ENCODE results near the gene VASN. TPM values are rescaled to one million over a fixed set of nuclear protein-coding genes. Genes with fewer than 3 reads are reported as not detected.

VASN gene
- total and polyA plus RNA-seq, 12 donors: 0.77 to 44.7 (median 21.3) TPM

GRCh38 chr16:4351880-4352279 lies 19.8 kb upstream of the VASN start:
- peak overlapping the region; percentile 24 to 93 (median 81) for H3K27ac ChIP-seq
- no peaks in the 10 kb centered on the region for H3K9me3 ChIP-seq (replicated peaks in 1 of 3)
- no peaks in the 10 kb centered on the region for H3K27me3 ChIP-seq
- TF ChIP-seq CTCF (IDR thresholded peaks at IDR 0.05): no peak
- TF ChIP-seq POLR2A (IDR thresholded peaks at IDR 0.05): no peak
- peaks cover 12 to 39% of the 10 kb centered on the region in 2 donors for H3K4me1 ChIP-seq (replicated peaks in 1 of 2)
- H3K36me3 ChIP-seq (replicated peaks in 1 of 2): peaks cover 0 to 1% of the 10 kb centered on the region in 2 donors
- DNase-seq: peak in 6 of 7 donors; percentile 58 to 77 (median 68)
- H3K4me3 ChIP-seq: no peak overlapping the region
- intact Hi-C loops (cut with DNase I): no loop called here
- WGBS, 4 donors: 40 to 60% (median 51%) methylated on average over 7 of the region's 7 CpGs

- WGBS, 4 donors: 88 to 93% (median 93%) methylated on average over 5 of the region's 5 CpGs
- intact Hi-C loops (cut with DNase I): no loop called here
Measured at GRCh38 chr16:4352843-4353242, 18.8 kb upstream of the VASN start.

GRCh38 chr16:4353675-4354074 lies 18.0 kb upstream of the VASN start:
- WGBS, 4 donors: 86 to 91% (median 89%) methylated on average over 4 of the region's 4 CpGs
- intact Hi-C loops (cut with DNase I): no loop called here
- TF ChIP-seq CTCF (IDR thresholded peaks at IDR 0.05) (no peak), POLR2A (IDR thresholded peaks at IDR 0.05) (no peak)

More at GRCh38 chr16:4352843-4353242, 18.8 kb upstream of the VASN start:
- H3K27me3 ChIP-seq: no peaks in the 10 kb centered on the region
- peaks cover 12 to 29% of the 10 kb centered on the region in 2 donors for H3K4me1 ChIP-seq (replicated peaks in 1 of 2)
- no peak for DNase-seq
- H3K36me3 ChIP-seq (replicated peaks in 1 of 2): peaks cover 0 to 4% of the 10 kb centered on the region in 2 donors
- H3K9me3 ChIP-seq (replicated peaks in 1 of 3): no peaks in the 10 kb centered on the region
- no peak for TF ChIP-seq POLR2A (IDR thresholded peaks at IDR 0.05)
- no peak overlapping the region for H3K4me3 ChIP-seq
- H3K27ac ChIP-seq: no peak overlapping the region

GRCh38 chr16:4354512-4355409 lies 16.9 kb upstream of the VASN start:
- no peak overlapping the region for H3K4me3 ChIP-seq
- no peak for TF ChIP-seq POLR2A (IDR thresholded peaks at IDR 0.05)
- TF ChIP-seq CTCF (IDR thresholded peaks at IDR 0.05): no peak
- DNase-seq: no peak
- no peaks in the 10 kb centered on the region for H3K9me3 ChIP-seq (replicated peaks in 1 of 3)
- intact Hi-C loops (cut with DNase I): no loop called here
- 93 to 97% (median 94%) methylated on average over 19 to 20 of the region's 20 CpGs for WGBS, 4 donors
- H3K4me1 ChIP-seq (replicated peaks in 1 of 2): peaks cover 5 to 14% of the 10 kb centered on the region in 2 donors
- no peaks in the 10 kb centered on the region for H3K27me3 ChIP-seq
- peaks cover 0 to 4% of the 10 kb centered on the region in 2 donors for H3K36me3 ChIP-seq (replicated peaks in 1 of 2)
- H3K27ac ChIP-seq: no peak overlapping the region

More at GRCh38 chr16:4353675-4354074, 18.0 kb upstream of the VASN start:
- Histone ChIP-seq H3K4me3 (no peak overlapping the region), H3K27ac (no peak overlapping the region), H3K9me3 (replicated peaks in 1 of 3) (no peaks in the 10 kb centered on the region), H3K36me3 (replicated peaks in 1 of 2) (peaks cover 0 to 4% of the 10 kb centered on the region in 2 donors), H3K4me1 (replicated peaks in 1 of 2) (peaks cover 5 to 21% of the 10 kb centered on the region in 2 donors), H3K27me3 (no peaks in the 10 kb centered on the region)
- no peak for DNase-seq
